Stimulated activated CD4-positive, alpha-beta T cell treated with anti-CD3 and anti-CD28 coated beads, Interleukin-12 subunit alpha, Interleukin-12 subunit beta, amount 100 ng/mL, for 24 hours (primary cell): ENCODE results near the gene HDDC3.

Experiments
- DNase-seq, 2 experiments: peaks; one replicate each; pipeline ENCODE4 v3.0.0-alpha.2; 2020; ENCODE audit warnings: low read depth in 2 of 2

Gene HDDC3

DNA sequence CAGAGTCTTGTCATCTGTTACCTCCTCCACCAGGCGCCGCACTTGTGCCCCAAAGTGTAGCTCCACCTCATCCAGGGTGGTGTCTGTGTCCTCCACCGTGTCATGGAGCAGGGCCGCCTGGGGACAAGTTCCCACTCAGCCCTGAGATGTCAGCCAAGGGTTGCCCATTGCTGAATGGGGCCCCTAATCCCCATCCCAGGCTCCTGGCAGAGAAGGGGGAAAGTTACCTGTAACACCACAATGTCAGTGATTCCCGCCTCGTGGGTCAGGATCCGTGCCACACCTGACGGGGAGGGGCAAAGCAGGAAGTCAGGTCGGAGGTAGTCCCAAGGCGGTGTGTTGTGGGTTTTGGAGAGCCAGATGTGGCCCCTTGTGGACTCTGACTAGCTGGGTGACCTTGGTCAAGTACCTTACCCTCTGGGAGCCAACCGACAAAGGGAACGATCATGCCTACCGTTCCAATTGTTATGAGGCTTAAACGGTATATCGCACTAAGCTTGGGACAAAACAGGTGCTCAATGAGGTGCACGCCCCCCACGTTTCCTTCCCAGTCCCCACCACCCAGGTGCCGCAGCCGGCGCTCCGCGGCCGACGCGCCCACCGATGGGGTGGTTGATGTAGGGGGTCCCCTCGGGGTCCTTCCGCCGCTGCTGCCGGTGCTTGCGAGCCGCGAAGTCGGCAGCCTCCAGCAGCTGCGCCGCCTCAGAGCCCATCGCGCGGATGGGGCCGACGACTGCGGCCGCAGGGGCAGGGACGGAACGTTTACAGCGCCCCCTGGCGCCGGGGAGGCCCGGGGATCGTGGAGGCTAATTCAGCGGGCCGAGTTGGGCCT, at the start of gene HDDC3:
Gene HDDC3 (minus strand): TSS at position 722 of the 832 bp plus-strand sequence. CDS start 9 bp downstream, at position 713.
- peak; percentile 76 to 93 for DNase-seq

GRCh38 chr15:90982135-90982534, 49.8 kb upstream of the HDDC3 start:
- DNase-seq: no peak

- DNase-seq: no peak
Measured at GRCh38 chr15:90981681-90982080, 49.3 kb upstream of the HDDC3 start.

DNA sequence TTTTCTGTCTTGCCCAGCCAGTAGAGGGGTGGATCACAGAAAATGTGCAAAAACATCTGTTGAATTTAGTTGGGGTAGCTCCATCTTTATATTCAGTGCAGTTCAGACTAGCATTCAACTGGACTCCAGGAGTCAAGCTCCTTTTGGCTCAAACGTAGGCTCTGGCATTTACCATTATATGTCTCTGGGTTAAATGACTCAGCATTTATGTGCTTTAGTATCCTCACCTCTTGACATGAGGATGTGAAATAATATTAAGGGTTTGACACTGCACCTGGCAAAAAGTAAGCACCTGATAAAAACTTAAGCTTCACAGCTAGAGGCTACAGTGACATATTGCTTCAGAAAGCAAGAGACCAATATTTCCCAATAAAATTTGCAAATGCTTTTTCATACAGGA, 47.2 kb upstream of the HDDC3 start:
- no peak for DNase-seq

GRCh38 chr15:90974216-90974615, 41.9 kb upstream of the HDDC3 start:
- no peak for DNase-seq

- DNase-seq: no peak
Measured at GRCh38 chr15:90972133-90972532, 39.8 kb upstream of the HDDC3 start.

DNA sequence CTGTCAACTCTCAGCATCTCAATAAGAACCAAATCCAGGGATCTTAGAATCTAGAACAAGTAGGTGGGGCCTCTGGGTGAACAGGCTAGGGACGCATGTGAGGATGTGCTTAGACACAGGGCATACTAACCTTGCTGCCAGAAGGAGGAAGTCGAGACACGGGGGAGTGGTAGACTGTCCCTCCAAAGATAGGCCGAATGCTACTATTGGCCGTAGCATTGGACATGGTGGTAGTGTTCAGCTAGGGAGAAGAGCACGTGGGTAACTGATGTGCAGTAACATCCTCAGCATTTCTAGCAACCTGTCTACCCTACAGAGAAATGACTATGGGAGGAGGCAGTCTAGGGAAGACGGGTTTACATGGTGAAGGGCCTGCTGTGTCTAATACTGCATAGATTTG, 37.9 kb upstream of the HDDC3 start:
- no peak for DNase-seq

GRCh38 chr15:90968434-90968833, 36.1 kb upstream of the HDDC3 start:
- DNase-seq: no peak

DNA sequence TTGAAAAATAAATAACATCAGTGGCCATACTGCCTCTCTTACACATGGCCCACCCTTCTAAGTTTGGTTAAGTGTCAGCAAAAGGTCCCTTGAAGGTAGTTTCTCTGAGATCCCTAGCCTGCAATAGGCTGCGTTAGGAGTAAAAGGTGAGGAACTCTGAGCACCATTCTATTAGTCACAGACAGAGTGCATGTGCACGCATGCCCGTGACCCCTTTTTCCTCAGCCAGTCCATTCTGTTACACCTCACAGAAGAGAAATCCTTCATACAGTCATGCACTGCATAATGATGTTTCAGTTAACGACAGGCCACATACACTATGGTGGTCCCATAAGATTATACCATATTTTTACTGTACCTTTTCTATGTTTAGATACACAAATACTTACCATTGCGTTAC, 34.9 kb upstream of the HDDC3 start:
- DNase-seq: no peak

GRCh38 chr15:90966262-90966661, 33.9 kb upstream of the HDDC3 start:
- DNase-seq: no peak

GRCh38 chr15:90962021-90962420, 29.7 kb upstream of the HDDC3 start:
- no peak for DNase-seq

GRCh38 chr15:90960298-90961091, 28.1 kb upstream of the HDDC3 start:
- DNase-seq: no peak

- no peak for DNase-seq
Measured at GRCh38 chr15:90959894-90960293, 27.5 kb upstream of the HDDC3 start.

- DNase-seq: no peak
Measured at GRCh38 chr15:90959028-90959595, 26.8 kb upstream of the HDDC3 start.

- DNase-seq: no peak
Measured at GRCh38 chr15:90957791-90958190, 25.4 kb upstream of the HDDC3 start.

GRCh38 chr15:90957031-90957790, 24.9 kb upstream of the HDDC3 start:
- no peak for DNase-seq

- peak in 1 of 2 experiments; percentile 50 for DNase-seq
Measured at GRCh38 chr15:90956274-90957030, 24.1 kb upstream of the HDDC3 start.

DNA sequence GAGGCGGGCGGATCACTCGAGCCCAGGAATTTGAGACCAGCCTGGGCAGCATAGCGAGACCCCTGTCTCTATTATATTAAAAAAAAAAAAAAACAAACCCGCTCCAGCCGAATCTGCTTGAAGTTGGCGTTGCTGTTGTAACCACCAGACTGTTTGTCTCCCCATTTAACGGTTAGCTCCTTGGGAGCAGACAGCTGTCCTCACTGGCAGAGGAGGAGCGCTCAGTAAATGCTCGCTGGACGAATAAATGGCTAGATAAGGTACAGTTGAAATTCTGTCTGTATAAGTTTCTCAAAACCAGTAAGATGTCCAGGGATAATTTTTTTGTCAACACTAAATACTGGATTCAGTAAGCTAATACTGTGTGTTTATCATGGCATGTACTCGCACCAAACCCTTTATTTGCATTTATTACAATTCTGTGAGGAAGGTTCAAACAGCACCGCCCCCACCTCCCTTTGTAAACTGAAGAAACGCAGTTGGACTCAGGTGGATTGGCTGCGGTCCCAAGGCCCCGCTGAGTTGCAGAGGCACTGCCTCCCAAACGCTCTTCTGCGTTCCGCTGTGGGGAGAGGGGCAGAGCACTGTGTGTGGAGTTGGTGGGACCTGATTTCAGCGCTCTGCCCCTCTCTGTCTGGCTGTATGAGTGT, 23.4 kb upstream of the HDDC3 start:
- DNase-seq: no peak

DNA sequence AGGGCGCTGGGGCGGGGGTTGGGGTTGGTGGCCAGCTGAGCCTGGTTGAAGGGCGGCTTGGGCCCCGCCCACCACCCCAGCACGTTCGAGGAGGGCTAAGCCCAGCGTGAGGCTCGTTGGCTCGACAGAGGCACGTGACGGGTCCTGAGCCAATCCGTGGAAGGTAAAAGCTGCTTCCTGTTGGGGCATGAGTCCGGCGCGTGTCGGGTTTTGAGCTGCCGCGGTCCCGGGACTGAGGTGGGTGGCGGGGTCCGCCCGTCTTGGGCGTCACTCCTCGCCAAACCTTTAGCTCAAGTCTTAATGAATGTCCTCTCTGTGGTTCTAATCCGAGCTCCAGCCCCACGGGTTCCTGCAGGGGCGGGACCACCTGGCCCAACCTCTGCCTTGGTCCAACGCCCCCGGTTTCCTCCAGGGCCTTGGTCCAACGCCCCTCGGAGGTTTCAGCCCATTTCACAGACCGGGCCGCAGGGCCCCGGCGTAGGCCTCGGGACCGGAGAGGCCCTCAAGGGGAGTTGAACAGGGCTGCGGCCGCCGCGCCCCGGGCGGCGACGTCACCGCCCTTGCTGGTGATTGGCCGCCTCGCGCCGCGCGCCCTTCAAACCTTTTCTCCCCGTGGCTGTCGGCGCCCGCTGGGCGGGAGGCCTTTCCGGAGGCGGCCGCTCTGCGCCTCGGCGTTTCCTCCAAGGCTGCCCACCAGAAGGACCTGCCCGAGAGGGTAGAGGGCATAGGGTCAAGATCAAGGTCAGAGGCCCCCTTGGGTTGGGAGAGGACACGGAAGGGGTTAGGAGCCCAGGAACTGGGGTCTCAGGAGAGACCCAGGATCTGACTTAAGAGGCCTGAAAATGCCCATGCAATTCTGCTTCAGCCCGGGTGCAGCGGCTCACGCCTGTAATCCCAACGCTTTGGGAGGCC, 22.6 kb upstream of the HDDC3 start, which contains the start of gene RCCD1:
Gene RCCD1 (plus strand): TSS at position 173 of the 912 bp plus-strand sequence. CDS start 1,851 bp downstream, outside the sequence.
- DNase-seq: peak; percentile 76 to 91
